Esophagus muscularis mucosa (tissue), 3 donors: ENCODE data around the gene DEPDC4.

Source experiments
- EP300 ChIP-seq: sonication (generic); formaldehyde crosslinking; IDR thresholded peaks from one replicate; pipeline ENCODE4 v1.6.1; 2017; ENCODE audit warnings: antibody characterized with exemption
- TF ChIP-seq, protein P1 (sequence below), 3 experiments: fragments of 200-600 bp in 2 of 3; fragments of 450-650 bp in 1 of 3; sonication (generic) in 2 of 3; IDR thresholded peaks; one replicate each; pipeline ENCODE4 v1.5.1; 2017 to 2019; ENCODE audit warnings: antibody characterized with exemption in 3 of 3, mild to moderate bottlenecking in 2 of 3, moderate library complexity in 1 of 3

- TF ChIP-seq, protein P1, sequence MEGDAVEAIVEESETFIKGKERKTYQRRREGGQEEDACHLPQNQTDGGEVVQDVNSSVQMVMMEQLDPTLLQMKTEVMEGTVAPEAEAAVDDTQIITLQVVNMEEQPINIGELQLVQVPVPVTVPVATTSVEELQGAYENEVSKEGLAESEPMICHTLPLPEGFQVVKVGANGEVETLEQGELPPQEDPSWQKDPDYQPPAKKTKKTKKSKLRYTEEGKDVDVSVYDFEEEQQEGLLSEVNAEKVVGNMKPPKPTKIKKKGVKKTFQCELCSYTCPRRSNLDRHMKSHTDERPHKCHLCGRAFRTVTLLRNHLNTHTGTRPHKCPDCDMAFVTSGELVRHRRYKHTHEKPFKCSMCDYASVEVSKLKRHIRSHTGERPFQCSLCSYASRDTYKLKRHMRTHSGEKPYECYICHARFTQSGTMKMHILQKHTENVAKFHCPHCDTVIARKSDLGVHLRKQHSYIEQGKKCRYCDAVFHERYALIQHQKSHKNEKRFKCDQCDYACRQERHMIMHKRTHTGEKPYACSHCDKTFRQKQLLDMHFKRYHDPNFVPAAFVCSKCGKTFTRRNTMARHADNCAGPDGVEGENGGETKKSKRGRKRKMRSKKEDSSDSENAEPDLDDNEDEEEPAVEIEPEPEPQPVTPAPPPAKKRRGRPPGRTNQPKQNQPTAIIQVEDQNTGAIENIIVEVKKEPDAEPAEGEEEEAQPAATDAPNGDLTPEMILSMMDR (IDR thresholded peaks at IDR 0.05): no peak
- no peak for TF ChIP-seq EP300
Observed at GRCh38 chr12:100303831-100304230, 37.0 kb upstream of the DEPDC4 start.
